NCI-H2081 treated with DMSO at 0.1 percent for 48 hours (cell line): ENCODE data around the gene MEF2C.

Experiments
- DNase-seq: peaks from one replicate; lab custom pipeline; 2025; lab: John Stamatoyannopoulos, UW

The MEF2C gene

DNA sequence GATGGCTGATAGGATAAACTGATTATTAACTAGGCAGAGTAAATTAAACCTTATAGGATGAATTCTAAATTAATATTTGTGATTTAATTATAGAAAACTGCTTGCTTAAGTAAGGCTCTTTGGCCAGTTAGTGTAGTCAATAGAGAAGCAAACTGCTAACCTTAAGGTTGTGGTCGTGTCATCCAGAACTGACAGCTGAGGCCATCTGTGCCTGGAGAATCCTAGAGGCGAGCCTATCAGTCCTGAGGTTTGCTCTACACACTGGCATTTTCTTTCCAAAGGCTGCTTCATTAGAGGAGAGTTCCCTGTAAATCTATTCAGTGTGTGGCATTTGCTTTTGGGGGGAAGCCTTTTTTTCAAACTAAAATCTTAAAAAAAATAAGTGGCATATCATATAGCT, 169.2 kb downstream of the MEF2C start:
- no peak for DNase-seq

DNA sequence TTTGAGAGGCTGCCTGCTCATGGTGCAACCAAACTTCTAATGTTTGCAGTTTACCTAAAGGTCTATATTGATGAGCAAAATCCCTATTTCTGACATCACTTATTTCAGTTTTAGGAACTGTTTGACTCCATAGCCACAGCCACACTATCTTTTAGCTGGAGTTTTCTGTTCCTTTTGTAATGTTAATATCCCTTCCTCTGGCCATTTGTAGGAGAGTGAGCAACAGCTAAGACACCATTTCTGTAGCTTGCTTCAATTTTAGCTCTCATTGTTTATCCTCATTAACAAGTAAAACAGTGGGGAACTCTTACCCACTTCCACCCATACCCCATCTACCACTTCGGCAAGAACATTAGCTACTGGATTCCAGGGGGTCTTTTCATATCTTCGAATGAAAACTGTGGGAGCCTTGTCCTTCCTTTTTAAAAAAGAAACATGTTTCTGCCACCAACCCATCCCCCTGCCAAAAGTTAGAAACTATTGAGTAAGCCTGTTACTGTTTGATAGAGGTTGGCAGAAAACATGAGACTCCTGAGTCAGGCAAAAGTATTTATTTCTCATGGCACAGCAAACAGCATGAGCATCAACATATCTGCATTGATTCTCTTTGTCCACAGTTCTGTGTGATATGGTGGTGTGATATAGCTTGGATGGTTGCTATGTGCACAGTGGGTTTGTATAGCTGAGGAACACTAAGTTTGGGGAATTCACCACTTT, 174.1 kb downstream of the MEF2C start:
- DNase-seq: no peak

DNA sequence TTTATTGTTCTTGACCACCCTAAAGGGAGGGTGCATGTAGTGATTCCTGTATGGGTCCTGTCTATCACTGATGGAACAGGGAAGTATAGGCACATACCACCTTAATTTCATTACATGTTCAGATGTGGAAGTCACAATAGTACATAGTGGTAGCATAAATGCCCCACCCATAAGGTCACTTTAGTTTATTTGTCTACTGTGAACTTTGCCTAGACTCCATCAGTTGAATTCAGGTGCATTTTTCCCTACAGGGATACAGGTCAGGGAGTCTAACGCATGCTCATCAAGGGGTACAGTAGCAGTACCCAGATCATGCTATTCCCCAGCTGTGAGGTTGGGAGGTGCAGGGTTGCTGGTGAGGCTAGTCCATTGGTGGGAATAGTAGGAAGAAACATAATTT, 175.0 kb downstream of the MEF2C start:
- no peak for DNase-seq

DNA sequence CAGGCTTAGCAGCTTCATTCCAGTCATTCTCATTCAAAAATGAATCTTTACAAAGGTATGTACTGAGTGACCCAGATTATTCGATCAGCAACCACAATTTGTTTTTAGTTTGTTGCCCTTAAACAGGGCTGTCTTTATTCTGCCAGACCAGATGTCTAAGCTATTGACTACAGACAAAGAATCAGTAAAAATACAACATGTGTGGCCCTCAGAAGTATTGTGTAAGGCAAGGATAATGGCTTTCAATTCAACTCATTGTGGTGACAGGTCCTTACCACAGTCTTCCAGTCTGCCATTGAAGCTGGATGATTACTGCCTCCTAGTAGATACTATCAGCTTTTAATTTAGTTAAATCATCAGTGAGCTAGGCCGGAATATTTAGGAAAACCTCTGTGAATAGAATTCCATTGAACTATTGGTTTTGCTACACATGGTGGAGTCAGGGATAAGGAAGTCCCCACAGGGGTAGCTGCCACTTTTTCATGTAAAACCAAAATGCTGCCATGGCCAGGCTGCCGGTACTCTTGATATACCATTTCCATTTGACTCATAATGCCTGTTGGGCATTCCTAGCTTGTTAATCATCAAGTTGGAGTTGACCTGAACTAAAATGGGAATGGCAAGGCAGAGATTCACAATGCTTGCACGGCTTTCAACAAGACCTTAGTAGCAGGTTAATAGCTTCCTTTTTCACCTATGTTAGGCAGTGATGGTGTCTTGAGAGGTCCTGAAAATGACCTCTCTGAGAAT, 175.6 kb downstream of the MEF2C start:
- no peak for DNase-seq

DNA sequence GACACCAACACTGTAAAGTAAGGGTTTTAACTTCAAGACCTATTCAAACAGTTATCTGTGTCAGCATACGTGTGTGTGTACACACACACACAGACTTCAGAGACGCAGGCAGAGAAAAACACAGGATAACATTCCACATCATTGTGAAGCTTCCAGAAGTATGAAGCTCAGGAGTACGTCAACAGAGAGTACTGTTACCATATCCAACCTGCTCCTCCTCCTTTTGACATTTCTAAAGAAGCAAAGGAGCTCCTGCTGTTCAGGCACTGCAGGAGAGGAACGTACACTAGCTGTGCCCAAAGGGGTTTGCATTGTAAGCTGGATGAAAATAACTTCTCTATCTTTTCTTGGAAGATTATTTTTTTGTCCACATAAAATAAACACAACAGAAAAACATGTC, 180.7 kb downstream of the MEF2C start:
- no peak for DNase-seq

DNA sequence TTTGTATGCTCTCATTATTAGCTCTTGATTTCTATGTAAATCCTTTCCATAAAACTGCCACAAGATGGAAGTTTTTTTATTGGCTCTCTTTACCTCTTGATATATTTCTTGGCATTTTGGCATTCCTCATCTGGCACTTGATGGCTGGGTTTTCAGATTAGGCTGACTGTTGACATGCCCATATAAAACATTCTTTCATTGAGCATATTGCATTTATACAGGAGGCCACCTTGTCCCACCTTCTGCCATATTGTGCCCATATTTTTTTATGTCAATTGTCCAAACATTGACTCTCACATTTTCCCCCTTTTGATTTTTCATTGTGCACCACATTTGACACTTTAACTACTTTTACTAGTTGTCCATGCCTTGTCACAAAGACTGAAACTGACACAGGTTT, 182.9 kb downstream of the MEF2C start:
- no peak for DNase-seq

DNA sequence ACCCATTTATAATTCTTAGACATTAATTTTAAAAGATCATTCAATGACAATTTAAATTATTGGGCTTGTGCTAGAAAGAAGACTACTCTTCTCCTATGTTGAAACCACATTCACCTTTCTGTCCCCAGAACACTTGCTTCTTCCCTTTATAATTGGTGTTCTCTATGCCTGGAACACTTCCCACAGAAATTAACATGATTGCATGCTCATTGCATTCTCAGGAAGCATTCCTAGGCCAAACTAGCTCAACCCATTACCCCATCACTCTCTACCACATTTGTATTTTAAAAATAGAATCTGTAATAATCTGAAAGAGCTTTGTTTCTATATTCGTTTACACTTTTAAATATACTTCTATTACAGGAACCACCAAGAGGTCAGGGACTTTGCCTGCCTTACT, 184.7 kb downstream of the MEF2C start:
- DNase-seq: no peak

DNA sequence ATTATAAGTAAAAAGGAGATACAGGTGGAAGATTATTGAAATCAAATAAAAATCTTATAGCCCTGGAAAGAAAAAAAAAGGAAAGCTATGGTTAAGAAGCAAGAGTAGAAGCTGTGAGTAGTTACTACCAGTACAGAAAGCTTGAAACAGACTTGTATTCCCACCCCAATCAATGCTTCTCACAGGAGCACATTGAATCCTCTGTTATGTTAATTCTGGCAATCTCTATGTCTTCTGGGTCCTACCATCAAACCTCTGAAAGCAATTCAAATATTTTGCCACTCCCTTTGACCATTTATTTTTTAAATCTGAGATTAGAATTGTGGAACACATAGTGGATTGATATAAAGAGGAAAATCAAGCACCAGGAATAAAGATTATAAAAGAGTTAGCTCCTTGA, 186.5 kb downstream of the MEF2C start:
- DNase-seq: no peak

DNA sequence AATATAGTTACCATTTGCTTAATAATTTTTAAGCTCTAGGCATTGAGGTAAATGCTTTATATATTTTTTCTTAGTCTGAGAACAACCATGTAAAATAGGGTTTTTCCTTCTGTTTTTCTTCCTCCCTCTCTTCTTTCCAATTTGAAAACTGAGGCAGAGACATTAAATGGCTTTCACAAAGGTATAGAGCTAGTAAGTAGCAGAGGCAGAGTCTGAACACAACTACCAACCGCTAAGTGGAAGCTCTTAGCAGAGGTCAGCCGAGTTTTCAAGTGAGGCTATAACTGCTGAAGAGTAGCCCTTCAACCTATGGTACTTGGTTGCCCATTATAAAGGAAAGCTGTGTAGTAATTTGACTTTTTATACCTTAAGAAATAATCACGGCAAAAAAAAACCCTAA, 187.1 kb downstream of the MEF2C start:
- DNase-seq: no peak

DNA sequence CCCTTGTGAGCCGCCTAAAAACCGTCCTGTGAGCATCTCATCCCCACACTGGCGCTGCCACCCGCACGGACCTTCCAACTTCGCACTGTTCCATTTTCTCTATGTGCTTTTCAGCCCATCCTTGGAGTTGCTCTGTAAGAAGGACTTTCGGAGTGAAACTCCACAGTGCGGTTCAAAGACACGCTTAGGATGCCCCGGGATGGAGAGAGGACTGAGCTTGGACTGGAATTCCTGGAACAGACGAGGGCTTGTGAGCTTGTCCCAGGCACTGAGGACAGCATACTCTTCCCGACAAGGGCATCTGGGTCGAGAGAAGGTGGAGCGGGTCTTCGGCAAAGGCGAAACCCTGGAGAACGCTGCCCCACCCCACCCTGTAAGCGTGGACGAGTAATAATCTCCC, 187.8 kb downstream of the MEF2C start:
- no peak for DNase-seq

DNA sequence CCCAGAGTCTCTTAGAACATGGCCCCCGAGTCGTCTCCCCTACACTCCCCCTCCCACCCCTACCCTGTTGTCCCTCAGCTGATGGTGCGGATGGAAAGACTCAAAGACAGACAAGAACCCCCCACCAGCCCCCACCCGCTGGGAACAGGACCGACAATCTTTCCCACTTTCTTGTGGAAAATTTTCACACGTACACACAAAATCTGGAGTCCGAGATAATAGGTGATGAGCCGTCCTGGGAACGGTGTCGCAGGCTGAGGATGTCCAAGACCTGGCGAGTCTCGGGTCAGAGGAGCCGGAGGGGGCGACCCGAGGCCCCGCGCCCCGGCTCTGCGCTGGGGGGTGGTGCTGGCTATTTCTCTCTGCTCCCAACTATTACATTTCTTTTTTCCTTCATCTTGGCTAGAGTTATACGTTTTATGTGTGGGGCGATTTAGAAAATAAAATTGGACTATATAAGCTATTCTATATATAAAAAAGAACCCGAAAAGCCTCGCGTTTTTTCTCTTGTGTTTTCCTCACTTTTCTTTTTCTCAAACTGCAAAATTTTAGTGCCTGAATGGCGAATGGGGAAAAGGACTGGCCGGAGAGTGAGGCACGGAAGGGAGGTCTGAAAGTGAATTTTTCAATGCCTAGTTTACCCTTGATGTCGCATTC, 188.8 kb downstream of the MEF2C start:
- DNase-seq: no peak

DNA sequence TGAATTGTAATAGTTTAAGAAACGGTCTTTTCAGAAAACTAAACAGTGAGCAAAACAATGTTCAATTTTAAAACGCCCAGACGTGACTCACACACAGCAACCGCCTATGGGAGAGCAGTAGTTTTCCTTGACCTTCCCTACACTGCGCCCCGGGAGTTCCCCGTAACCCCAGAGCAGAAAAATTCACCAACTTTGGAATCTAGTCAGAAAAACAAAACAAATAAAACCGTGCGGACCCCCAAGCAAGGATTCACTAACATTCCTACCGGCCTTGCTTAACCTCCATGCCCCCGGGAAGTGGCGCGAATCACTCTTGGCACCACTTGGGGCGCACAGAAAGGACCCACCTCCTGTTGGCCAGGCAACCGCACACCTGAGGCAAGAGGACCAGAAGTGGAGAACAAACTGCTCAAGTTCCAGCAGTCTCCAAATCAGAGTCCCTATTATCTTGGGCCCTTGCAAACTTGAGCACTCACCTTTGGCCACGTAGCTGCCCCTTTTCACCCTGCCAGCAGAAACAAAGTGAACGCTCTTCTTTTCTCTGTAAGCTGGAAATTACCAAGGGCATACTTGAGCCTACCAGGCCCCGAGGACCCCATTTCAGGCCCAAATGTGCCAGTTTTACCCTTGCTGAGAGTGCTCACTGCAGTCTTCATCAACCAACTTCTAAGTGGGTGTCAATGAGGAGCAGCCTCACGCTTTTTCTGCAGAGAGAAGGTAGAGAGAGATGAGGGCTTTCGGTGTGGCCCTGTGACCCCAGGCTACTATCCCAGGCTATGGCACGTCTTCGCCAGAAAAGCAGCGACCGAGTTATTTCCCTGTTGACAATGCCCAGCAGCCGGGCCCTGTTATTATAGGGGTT, 189.7 kb downstream of the MEF2C start:
- DNase-seq: no peak

DNA sequence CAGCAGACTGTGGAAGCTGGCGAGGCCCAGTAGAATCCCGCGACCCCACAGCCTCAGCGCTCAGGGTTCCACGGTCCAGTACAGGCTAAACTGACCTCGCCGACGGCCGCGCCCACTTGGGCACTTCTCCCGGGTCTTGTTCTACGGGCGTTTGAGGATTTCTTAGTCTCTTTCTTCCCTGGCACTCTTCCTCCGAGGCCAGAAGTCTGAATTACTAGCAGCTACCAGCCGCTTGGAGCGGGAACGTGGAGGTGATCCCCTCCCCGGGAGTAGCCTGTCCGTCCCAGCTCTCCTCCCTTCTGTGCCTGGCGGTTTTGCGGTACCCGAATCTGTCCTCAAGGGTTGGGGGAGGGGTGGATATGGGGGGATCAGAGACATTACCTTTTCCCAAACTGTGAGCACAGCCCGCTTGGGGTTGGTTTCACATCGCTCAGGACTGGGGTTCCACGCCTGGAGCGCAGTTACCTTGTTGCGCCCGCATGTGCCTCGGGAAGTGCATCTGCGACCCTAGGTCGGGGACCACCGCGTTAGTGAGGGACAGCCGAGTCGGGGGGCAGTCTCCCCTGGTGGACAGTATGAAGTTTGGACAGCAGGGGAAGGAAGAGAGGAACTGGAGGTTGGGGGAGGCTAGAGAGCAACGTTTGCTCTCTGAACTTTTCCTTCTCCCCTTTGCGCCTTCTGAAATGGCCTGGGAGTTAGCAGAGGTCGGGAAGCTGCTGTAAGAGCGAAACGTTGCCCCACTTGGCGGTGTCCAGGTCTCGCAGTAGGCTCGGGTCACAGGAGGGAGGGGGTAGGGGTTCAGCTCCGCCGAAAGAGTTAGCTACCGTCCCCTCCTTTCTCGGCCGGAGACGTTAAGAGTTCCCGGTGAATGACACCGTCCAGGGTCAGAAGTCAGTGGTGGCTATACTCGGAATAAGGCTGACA, 190.8 kb downstream of the MEF2C start:
- DNase-seq: no peak

DNA sequence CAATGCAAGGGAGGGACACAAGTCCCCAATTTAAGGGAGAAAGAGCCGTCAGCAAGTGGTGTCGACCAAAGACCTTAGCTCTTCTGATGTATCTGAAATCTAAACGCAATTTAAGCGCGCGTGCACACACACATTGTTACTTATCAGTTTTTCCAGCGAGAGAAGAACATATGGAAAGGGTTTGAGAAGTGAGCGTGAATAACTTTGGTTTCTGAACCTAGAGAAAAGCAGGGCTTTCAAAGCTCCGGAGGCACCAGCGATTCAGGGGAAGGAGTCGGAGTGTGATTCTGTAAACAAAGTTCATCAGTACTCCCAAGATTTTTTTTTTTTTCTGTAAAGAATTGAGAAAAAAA, 191.8 kb downstream of the MEF2C start:
- DNase-seq: no peak

DNA sequence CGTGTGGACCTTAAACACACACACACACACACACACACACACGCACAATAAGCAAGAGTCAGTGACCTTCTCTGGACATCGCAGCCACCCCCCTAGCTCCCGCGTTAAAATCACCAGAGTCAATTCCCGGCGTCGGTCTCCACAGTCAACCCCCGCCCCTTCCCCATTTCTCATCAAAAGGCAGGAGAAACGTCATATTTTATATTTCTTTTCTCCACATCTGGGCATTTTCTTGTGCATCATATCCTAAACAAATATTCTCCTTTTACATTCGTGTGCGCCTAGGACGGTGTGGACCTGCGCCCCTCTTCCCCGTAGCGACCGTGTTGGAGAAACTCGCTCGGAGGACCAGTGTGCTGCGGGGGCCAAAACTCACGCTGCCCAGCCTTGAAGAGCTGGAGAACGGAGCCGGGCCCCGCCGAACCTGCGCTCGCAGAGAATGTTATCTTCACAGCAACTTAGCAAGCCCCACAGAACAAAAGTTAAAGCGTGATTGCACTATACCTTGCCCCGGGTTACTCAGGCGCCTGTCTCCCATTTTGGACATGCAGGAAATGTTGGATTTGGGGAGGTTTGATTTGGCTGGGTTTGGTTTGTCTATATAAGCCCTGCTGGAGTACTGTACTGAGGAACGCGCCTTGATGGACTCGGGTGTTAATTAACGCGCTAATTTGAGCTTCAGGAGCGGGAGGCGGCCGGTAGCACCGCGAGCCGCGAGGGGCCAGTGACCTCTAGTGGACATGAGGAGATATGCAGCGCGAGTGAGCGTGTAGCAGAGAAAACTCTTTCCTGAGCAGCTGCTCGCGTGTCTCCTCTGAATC, 192.4 kb downstream of the MEF2C start:
- DNase-seq: no peak

DNA sequence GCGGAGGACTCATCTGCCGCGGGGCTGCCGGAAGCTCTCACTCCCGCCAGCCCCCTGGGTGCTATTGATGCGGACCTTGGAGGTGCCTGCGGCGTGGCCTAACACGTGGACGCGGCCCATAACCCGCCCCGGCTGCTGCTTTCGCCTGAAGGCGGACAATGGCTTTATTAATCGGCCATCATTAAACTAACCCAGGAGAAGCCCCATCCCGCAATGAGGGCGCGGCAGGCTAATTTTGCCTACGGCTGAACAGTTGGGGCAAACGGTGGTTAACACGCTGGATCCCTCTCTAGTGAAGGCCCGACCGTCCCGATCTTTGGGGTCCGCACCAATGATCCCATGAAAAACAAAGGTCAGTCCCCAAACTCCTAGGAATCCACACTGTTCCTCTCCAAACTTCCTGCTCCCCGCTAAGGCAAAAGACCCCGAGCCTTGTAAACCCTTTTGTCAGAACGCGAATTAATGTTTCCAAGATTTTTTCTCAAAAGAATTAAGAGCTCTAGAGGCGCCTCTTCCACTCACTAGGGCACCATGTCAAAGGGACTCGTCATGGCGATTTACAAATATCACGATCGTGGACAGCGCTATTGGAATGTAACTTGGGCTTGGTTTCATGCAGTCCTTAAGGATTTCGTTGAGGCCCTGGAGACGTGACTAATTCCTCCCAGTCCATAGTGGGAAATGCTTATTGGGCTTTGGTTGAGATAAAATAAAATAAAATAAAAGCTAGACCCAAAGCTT, 193.1 kb downstream of the MEF2C start:
- no peak for DNase-seq

DNA sequence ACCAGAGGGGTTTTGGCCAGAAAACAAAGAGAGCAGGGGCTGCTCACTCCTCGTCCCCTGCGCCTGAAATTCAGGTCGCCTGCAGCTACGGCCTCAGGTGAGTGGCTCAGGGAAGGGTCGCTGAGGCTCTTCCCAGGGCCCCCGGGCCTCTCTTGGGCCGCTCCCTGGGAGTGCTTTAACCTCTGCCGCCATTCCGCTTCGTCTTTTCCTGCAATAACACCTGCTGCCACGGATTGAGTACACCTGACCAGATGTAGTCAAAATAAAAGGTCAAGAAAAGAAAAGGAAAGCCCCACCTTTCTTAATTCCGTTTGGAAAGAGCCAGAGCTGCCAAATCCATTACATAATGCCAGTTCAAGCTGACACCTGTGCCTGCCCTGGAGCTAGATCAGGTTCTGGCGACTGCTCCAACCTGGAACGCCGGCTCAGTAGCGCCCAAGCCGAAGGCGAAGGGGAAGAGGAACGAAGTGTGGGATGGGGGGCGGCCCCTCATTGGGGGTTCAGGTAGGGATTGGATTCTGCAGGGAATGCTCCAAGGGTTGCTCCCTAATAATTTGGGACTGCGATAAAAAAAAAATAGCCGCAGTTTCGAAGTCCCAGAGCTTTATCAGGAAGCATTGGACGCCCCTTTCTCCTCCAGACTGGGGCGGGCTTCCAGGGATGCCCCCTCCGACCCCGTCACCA, 193.9 kb downstream of the MEF2C start:
- no peak for DNase-seq

DNA sequence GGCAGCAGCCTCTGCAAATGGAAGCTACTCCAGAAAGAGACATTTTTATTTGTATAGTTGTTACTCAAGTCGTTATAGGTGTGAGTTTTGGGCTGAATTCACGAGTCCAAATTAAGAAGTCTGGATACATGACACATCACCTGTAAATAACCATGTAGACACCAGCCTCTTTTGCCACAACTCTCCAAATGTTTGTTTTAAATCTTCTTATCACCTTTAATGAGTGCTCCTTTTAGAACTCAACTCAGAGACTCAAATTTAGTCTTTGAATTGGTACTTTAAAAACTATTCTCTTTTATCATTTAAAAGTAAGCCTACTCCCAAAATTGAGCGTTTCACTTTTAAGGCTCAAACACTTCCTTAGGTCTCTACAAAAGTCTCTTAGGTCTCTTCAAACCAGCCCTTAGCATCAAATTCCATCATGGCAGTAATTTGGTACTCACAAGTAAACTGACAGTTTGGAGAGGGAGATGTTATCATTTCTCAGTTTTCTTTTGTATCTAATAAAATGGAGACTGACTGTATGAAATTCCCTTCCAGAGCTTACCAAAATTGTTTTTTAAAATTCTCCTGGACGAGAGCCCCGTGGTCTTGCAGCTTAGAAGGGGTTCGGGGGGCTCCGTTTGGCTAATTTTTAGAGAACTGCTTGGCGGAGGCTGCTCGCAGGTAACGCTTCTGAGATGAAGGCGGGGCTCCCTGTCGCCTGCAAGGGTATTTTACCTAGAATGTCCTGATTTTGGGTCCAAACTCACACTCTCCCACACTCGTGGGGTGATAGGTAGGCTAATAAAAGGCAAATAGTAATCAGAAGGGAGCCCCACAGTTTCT, 194.6 kb downstream of the MEF2C start:
- DNase-seq: no peak
